Measurements from ENCODE around the gene RPS6KA3.
"Not testable (repeated sequence)": the region's sequence is repeated elsewhere in the genome, so short reads cannot be mapped to it uniquely, and the experiment has no call there.

Gene RPS6KA3

GRCh38 chrX:20265221-20265725 lies 1.4 kb downstream of the RPS6KA3 start:
- DNase-seq (ENCODE audit: low spot score), result peak; percentile 47

- no peak for DNase-seq (ENCODE audit: low spot score)
These were observed 3.2 kb downstream of the RPS6KA3 start for GRCh38 chrX:20263474-20263873.

- DNase-seq (ENCODE audit: low spot score), result no peak
These were observed 5.8 kb downstream of the RPS6KA3 start for GRCh38 chrX:20260885-20261284.

GRCh38 chrX:20254712-20255299 lies 11.9 kb downstream of the RPS6KA3 start:
- DNase-seq (ENCODE audit: low spot score), result no peak

GRCh38 chrX:20253232-20253543 lies 13.5 kb downstream of the RPS6KA3 start:
- no peak for DNase-seq (ENCODE audit: low spot score)

- peak; percentile 56 for DNase-seq (ENCODE audit: low spot score)
These were observed 14.1 kb downstream of the RPS6KA3 start for GRCh38 chrX:20252381-20253231.

GRCh38 chrX:20251691-20252090 lies 15.0 kb downstream of the RPS6KA3 start:
- DNase-seq (ENCODE audit: low spot score), result no peak

GRCh38 chrX:20250146-20250545 lies 16.6 kb downstream of the RPS6KA3 start:
- DNase-seq (ENCODE audit: low spot score), result not testable (repeated sequence)

- no peak for DNase-seq (ENCODE audit: low spot score)
These were observed 18.0 kb downstream of the RPS6KA3 start for GRCh38 chrX:20248592-20249192.

GRCh38 chrX:20244931-20245330 lies 21.8 kb downstream of the RPS6KA3 start:
- DNase-seq (ENCODE audit: low spot score), result peak; percentile 29

- no peak for DNase-seq (ENCODE audit: low spot score)
These were observed 26.5 kb downstream of the RPS6KA3 start for GRCh38 chrX:20240201-20240600.

- DNase-seq (ENCODE audit: low spot score), result no peak
These were observed 28.8 kb downstream of the RPS6KA3 start for GRCh38 chrX:20237864-20238263.

- DNase-seq (ENCODE audit: low spot score), result no peak
These were observed 31.0 kb downstream of the RPS6KA3 start for GRCh38 chrX:20235755-20236154.

GRCh38 chrX:20233336-20233735 lies 33.4 kb downstream of the RPS6KA3 start:
- no peak for DNase-seq (ENCODE audit: low spot score)

- DNase-seq (ENCODE audit: low spot score), result no peak
These were observed 35.1 kb downstream of the RPS6KA3 start for GRCh38 chrX:20231598-20231997.

GRCh38 chrX:20230406-20230805 lies 36.3 kb downstream of the RPS6KA3 start:
- DNase-seq (ENCODE audit: low spot score), result no peak

GRCh38 chrX:20229155-20229554 lies 37.6 kb downstream of the RPS6KA3 start:
- DNase-seq (ENCODE audit: low spot score), result no peak

GRCh38 chrX:20228245-20228644 lies 38.5 kb downstream of the RPS6KA3 start:
- DNase-seq (ENCODE audit: low spot score), result no peak

GRCh38 chrX:20227116-20227515 lies 39.6 kb downstream of the RPS6KA3 start:
- DNase-seq (ENCODE audit: low spot score), result no peak

- no peak for DNase-seq (ENCODE audit: low spot score)
These were observed 41.2 kb downstream of the RPS6KA3 start for GRCh38 chrX:20225488-20225833.

GRCh38 chrX:20224814-20225487 lies 41.8 kb downstream of the RPS6KA3 start:
- peak; percentile 14 for DNase-seq (ENCODE audit: low spot score)

- DNase-seq (ENCODE audit: low spot score), result no peak
These were observed 44.8 kb downstream of the RPS6KA3 start for GRCh38 chrX:20221902-20222301.

Measured in AG08395 (cell line).